ENCODE results near the gene SOX6. TPM values are rescaled to one million over a fixed set of nuclear protein-coding genes. Genes with fewer than 3 reads are reported as not detected.

Gene SOX6
- total RNA-seq, 1 experiment from 2014 or later, result 0.21 TPM

DNA sequence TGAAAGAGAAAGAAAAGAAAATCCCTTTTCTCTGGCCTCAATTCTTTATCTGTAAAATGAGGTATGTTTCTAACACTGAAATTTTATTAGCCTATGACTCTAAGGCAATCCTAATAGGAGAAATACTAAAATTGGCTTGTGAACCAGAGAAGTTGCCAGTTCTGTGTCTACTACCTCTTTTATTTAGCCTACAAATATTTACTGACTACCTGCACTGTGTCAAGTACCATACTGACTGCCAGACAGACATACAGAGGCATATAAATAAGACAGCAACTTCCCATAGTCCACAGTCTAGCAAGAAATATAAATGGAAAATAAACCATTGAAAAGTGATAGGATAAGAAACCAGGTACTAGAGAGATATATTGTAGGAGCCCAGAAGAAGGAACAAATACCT is 2.4 kb upstream of the SOX6 start:
- H3K9me3 ChIP-seq (ENCODE audit: control insufficient read depth, insufficient read depth, low read depth, low read length), result no peaks in the 10 kb centered on the region
- DNase-seq (ENCODE audit: low read depth, low spot score) (no peak), ATAC-seq (no peak)
- no peaks in the 10 kb centered on the region; the same call in 1 of the 2 replicates for H3K27me3 ChIP-seq (ENCODE audit: control insufficient read depth, insufficient read depth, low read length)
- in situ Hi-C loops (cut with HindIII; ENCODE audit: low pct_unique_long_range_greater_than_20kb, low sequenced_read_pairs), result no loop called here
- POLR2A ChIA-PET, result no interaction called here
- no peak for TF ChIP-seq TCF7L2 (IDR thresholded peaks at IDR 0.05; ENCODE audit: low read depth, low read length)
- TF ChIP-seq SIN3A (IDR thresholded peaks at IDR 0.05; ENCODE audit: borderline replicate concordance, insufficient read depth, low read depth, low read length), result no peak
- TF ChIP-seq POLR2AphosphoS5 (IDR thresholded peaks at IDR 0.05; ENCODE audit: low read depth, low read length), result no peak
- TF ChIP-seq, protein P1, sequence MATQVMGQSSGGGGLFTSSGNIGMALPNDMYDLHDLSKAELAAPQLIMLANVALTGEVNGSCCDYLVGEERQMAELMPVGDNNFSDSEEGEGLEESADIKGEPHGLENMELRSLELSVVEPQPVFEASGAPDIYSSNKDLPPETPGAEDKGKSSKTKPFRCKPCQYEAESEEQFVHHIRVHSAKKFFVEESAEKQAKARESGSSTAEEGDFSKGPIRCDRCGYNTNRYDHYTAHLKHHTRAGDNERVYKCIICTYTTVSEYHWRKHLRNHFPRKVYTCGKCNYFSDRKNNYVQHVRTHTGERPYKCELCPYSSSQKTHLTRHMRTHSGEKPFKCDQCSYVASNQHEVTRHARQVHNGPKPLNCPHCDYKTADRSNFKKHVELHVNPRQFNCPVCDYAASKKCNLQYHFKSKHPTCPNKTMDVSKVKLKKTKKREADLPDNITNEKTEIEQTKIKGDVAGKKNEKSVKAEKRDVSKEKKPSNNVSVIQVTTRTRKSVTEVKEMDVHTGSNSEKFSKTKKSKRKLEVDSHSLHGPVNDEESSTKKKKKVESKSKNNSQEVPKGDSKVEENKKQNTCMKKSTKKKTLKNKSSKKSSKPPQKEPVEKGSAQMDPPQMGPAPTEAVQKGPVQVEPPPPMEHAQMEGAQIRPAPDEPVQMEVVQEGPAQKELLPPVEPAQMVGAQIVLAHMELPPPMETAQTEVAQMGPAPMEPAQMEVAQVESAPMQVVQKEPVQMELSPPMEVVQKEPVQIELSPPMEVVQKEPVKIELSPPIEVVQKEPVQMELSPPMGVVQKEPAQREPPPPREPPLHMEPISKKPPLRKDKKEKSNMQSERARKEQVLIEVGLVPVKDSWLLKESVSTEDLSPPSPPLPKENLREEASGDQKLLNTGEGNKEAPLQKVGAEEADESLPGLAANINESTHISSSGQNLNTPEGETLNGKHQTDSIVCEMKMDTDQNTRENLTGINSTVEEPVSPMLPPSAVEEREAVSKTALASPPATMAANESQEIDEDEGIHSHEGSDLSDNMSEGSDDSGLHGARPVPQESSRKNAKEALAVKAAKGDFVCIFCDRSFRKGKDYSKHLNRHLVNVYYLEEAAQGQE (IDR thresholded peaks at IDR 0.05; ENCODE audit: insufficient read depth in 1 of 2, low read depth in 2 of 2, low read length in 1 of 2), result no peak
- TF ChIP-seq, protein P2, sequence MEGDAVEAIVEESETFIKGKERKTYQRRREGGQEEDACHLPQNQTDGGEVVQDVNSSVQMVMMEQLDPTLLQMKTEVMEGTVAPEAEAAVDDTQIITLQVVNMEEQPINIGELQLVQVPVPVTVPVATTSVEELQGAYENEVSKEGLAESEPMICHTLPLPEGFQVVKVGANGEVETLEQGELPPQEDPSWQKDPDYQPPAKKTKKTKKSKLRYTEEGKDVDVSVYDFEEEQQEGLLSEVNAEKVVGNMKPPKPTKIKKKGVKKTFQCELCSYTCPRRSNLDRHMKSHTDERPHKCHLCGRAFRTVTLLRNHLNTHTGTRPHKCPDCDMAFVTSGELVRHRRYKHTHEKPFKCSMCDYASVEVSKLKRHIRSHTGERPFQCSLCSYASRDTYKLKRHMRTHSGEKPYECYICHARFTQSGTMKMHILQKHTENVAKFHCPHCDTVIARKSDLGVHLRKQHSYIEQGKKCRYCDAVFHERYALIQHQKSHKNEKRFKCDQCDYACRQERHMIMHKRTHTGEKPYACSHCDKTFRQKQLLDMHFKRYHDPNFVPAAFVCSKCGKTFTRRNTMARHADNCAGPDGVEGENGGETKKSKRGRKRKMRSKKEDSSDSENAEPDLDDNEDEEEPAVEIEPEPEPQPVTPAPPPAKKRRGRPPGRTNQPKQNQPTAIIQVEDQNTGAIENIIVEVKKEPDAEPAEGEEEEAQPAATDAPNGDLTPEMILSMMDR (IDR thresholded peaks at IDR 0.05), result no peak
- H3K36me3 ChIP-seq (ENCODE audit: control insufficient read depth, insufficient read depth, low read length), result no peaks in the 10 kb centered on the region
- H3K4me3 ChIP-seq (ENCODE audit: low read depth in 2 of 2, low read length in 2 of 2), result no peak overlapping the region
- no peaks in the 10 kb centered on the region for H3K4me1 ChIP-seq (ENCODE audit: control insufficient read depth, insufficient read depth, low read length)
- H3K27ac ChIP-seq (ENCODE audit: low read length), result no peak overlapping the region
- BruUV-seq (replicated peaks), result no TSS peak
- CTCF ChIA-PET, result no interaction called here
- intact Hi-C loops (cut with micrococcal nuclease; ENCODE audit: unreplicated experiment), result no loop called here

DNA sequence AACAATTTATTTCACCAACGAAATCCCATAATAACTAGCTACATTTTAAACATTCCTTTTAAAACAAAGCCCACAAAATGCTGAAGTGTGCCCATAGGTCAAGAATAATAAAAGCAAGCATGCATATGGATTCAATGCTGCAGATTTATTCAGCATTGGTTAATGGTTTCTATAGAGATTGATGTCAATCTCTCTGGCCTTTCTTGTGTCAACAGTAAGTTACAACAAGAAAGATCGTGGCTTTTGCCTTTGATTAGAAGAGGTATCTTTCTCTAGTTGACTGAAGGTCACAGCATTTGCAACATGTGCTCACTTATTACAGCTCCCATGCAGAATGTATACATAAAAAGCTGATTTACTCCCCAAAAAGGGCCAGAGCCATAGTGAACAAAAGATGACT is 1.4 kb upstream of the SOX6 start:
- DNase-seq (ENCODE audit: low read depth, low spot score) (no peak), ATAC-seq (no peak)
- no TSS peak for BruUV-seq (replicated peaks)
- intact Hi-C loops (cut with micrococcal nuclease; ENCODE audit: unreplicated experiment) (no loop called here), in situ Hi-C loops (cut with HindIII; ENCODE audit: low pct_unique_long_range_greater_than_20kb, low sequenced_read_pairs) (no loop called here)
- no peak overlapping the region for H3K27ac ChIP-seq (ENCODE audit: low read length)
- no peaks in the 10 kb centered on the region for H3K36me3 ChIP-seq (ENCODE audit: control insufficient read depth, insufficient read depth, low read length)
- H3K4me3 ChIP-seq (ENCODE audit: low read depth in 2 of 2, low read length in 2 of 2), result no peak overlapping the region
- H3K9me3 ChIP-seq (ENCODE audit: control insufficient read depth, insufficient read depth, low read depth, low read length), result no peaks in the 10 kb centered on the region
- ChIA-PET POLR2A (no interaction called here), CTCF (no interaction called here)
- no peaks in the 10 kb centered on the region for H3K4me1 ChIP-seq (ENCODE audit: control insufficient read depth, insufficient read depth, low read length)
- TF ChIP-seq TCF7L2 (IDR thresholded peaks at IDR 0.05; ENCODE audit: low read depth, low read length), result no peak
- TF ChIP-seq POLR2AphosphoS5 (IDR thresholded peaks at IDR 0.05; ENCODE audit: low read depth, low read length), result no peak
- TF ChIP-seq, protein P1 (IDR thresholded peaks at IDR 0.05; ENCODE audit: insufficient read depth in 1 of 2, low read depth in 2 of 2, low read length in 1 of 2), result no peak
- no peak for TF ChIP-seq SIN3A (IDR thresholded peaks at IDR 0.05; ENCODE audit: borderline replicate concordance, insufficient read depth, low read depth, low read length)
- TF ChIP-seq, protein P2 (IDR thresholded peaks at IDR 0.05), result no peak
- H3K27me3 ChIP-seq (ENCODE audit: control insufficient read depth, insufficient read depth, low read length), result no peaks in the 10 kb centered on the region; the same call in 1 of the 2 replicates
